ENCODE data around the gene RPS27.
"Not testable (repeated sequence)": the region's sequence is repeated elsewhere in the genome, so short reads cannot be mapped to it uniquely, and the experiment has no call there.

RPS27 gene

DNA sequence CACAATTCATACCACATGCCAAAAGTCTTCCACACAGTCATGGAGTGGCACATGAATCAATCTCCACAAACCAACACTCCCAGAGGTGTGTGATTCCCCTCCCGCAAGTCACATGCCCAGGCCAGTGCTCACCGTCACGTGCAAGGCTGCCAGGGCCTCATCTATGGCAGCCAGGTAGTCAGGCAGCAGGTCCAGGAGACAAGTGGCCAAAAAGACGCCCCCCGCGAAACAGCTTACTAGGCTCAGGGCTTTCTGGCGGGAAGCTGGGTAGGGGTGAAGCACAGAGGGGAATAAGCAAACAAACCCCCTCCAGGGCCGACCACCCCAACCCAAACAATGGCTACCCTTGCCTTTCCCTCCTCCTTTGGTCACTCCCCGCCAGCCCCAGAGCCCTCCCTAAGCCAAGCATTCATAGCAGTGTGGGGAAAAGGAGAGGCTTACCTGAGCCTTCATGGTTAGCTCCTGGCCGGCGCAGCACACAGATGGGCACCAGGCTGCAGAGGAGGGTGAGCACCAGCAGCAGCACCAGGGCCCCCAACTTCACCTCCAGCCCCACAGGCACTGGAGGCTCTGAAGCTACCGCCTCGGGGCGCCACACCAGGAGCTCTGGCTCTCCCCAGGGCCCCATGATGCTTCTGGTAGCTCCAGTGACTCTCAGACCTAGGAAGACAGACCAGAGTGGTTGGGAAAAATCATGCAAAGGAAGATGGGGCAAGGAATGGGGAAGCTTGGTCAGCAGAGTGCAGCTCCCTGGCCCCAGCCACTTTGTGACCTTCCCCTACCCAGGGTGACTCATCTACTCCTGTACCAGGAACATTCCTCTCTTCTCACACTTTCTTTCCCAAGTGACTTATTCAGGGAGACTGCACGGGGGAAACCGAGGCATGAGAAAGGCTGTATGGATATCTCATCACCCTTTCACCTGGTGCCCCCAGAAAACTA lies 28.2 kb upstream of the RPS27 start:
- no peak for DNase-seq

DNA sequence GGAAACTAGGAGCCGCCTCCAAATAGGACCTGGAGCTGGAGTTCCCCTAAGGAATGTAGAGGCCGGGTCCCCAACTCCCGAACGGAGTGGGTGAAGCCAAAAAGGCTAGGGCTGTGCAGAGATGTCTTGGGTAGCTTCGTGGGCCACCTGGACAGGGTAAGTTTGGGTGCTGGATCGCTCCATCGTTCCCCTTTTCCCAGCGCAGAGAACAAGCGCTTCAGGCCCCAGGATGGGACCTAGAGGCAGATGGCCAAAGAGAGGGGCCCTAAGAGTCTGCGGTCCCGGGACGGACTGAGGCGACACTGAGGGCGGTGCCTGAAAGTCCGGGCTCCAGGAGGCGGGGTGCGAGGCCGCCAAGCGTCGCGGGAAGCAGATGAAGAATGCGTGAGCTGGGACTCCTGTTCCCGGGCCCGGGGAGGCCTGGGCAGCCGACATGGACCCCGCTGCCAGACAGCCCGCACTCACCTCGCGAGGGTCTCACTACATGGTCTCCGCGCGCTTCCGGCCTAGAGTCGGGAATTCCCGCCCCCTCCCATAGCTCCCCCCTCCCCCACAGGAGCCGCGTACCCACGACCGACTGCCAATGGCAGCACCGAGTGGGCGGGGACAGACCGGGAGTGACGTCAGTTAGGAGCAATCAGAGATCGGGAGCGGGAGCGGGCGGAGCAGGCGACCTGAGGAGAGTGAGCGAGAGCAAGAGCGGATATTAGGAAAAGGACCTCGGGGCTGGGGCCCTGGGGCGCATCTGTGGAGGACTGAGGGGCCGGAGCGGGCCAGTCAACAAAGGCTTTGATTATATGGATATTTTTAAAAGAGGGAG lies 27.3 kb upstream of the RPS27 start, which contains the start of gene SLC39A1:
Gene SLC39A1, minus strand, starts transcription at position 508 of the 820 bp plus-strand sequence. CDS start 822 bp downstream, outside the sequence.
- peak; percentile 96 for DNase-seq

DNA sequence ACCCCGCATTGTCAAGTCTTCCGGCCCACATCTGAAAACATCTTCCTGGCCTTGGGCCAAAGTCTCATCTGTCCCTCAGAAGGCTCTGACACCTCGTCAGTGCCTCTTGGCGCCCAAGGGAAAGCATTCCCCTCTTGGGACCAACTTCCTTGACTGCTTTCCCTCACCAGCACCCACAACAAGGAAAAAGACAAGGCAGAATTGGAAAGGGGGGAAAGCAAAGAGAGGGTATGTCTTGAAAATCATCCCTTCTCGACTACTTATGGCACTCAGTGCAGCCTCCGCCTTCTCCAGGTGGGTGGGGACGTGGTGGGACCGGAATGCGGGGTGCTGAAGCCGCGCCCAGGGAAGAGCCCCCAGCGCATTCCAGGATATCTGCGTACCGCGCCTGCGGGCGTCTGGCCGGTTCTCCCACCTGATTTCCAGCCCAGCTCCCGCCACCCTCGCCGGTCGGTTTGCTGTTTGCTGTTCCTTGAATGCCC lies 26.7 kb upstream of the RPS27 start:
- no peak for DNase-seq

DNA sequence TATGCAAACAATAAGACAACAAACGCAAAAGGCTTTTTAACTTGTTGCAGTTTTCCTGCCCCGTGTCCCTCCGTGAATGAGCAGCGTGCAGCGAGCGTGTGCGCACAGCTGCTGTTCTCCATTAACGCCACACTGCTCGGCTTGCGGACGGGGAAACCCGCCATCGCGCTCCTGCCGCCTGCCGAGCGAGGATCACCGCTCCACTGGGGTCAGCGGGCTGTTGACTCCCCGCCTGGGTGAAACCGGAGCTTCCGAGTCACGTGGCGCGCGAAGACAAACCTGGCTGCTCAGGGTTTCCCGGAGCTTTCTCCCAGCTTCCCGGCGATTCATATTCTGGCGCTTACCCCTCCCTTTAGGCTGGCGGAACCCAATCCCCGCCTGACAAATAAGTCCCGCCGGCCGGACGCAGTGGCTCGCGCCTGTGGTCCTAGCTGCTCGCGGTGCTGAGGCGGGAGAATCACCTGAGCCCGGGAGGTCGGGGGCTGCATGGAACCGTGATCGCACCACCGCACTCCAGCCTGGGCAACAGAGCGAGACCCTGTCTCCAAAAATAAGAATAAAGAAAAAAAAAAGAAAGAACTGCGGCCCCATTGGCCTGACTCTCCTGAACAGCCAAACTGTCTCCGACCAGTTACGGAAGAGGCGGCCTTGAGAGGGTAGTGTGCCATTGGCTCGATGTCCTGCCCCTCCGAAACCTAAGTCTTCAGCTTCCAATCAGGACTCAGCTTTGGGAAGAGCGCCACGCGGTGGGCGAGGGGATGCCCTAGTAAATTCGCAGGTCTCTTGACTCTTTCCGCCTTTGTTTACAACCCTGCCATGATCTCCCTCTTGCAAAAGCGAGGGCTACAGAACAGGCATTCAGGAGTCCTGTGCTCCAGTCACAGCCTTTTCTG lies 23.2 kb upstream of the RPS27 start, which contains the start of gene CREB3L4:
Gene CREB3L4, plus strand, starts transcription at position 796 of the 893 bp plus-strand sequence. CDS start 624 bp downstream, outside the sequence.
- DNase-seq = peak; percentile 96

DNA sequence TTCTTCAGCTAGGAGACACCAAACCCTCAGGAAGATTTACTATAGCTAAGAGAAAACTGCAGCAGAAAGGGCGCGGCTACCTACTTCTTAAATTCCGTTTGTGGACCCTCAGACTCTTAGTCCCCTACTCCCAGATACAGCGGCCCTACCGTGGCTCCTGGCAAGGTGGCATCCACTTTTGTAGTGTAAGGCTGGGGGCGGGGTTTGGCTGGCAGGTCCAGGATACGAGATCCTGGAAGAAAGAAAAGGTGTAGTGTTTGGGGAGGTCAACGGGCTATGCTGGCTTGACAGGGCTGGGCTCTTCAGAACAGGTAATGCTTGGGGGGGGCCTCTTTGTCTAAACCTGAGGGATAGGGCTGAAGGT lies 22.6 kb upstream of the RPS27 start:
- DNase-seq = peak; percentile 67

DNA sequence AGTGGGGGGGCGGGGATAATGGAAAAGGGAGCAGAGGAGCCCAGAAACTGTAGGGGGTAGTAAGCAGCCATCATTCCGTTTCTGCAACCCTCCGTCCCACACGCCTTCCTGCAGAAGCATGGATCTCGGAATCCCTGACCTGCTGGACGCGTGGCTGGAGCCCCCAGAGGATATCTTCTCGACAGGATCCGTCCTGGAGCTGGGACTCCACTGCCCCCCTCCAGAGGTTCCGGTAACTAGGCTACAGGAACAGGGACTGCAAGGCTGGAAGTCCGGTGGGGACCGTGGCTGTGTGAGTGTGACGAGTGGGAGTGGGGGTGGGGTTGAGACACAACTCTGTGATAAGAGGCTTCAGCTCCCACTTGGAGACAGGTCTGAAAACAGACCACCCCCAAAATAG lies 22.2 kb upstream of the RPS27 start:
- no peak for DNase-seq

DNA sequence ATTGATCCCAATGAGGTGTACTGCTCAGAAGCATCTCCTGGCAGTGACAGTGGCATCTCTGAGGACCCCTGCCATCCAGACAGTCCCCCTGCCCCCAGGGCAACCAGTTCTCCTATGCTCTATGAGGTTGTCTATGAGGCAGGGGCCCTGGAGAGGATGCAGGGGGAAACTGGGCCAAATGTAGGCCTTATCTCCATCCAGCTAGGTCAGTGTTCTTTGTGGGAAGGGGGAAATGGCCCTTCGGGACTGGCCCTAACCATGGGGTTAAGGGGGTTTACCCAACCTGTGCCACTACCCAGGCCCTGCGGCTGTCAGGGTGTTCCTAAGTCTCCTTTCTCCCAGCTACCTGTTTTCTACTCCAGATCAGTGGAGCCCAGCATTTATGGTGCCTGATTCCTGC lies 21.6 kb upstream of the RPS27 start:
- DNase-seq = no peak

DNA sequence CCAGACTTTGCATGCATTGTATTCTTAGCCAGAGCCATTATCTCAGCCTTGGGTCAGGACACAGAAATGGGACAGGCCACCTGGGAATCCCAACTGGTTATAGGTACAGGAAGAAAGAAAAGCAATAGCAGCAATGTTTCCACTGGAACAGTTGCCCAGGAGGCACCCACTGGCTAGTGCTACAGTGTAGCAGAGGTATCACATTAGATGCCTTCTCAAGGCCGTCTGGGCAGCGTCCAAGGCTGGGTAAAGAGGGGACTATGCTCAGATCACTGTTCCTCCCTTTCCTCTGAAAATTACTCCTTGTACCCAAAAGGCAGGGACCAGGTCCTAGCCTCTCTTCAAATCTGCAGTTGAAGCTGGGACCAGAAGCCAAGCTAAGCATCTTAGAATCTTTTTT lies 20.2 kb upstream of the RPS27 start:
- no peak for DNase-seq

DNA sequence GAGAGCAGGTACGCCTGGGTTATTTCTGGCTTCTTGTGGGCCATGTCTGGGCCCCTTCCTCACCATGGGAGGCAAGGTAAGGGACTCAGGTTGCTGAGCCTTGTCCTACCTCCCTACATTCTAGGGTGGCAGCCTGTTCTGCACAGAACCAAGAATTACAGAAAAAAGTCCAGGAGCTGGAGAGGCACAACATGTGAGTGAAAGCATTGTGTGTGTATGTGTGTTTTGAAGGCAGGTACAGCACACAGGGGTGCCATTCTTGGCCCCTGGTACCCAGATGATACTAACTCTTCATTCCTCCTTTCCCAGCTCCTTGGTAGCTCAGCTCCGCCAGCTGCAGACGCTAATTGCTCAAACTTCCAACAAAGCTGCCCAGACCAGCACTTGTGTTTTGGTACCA lies 17.5 kb upstream of the RPS27 start:
- DNase-seq = no peak

DNA sequence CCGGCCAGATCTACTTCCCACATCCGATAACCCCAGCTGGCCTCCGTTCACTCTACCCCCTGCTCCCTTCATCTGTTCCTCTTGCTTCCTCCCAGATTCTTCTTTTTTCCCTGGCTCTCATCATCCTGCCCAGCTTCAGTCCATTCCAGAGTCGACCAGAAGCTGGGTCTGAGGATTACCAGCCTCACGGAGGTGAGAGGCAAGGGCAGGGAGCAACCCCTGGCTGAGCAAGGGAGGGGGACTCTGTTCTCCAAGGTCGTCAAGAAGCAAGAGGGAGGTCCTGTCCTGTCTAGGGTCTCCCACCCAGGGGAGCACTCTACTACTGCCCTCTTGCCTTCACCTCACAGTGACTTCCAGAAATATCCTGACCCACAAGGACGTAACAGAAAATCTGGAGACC lies 17.0 kb upstream of the RPS27 start:
- no peak for DNase-seq

DNA sequence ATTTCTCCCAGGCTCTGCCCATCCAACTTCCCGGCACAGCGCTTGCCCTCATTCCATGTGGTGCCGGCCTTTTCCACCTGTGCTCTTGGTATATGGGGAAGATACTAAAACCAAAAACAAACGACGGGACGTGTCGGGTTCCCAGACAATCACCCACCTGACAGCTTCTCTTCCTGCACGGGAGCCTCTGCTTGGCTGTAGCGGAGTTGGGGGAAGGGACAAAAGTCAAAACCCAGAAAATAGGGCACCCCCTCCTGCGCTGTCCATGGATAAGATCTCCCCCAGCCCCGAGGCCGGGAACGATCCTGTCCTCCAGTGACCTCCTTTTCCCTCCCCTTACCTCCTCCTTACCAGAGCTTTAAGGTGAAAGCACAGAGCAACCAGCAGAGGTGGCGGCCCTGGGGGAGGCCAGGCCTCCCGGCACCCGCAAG lies 13.7 kb upstream of the RPS27 start:
- no peak for DNase-seq

DNA sequence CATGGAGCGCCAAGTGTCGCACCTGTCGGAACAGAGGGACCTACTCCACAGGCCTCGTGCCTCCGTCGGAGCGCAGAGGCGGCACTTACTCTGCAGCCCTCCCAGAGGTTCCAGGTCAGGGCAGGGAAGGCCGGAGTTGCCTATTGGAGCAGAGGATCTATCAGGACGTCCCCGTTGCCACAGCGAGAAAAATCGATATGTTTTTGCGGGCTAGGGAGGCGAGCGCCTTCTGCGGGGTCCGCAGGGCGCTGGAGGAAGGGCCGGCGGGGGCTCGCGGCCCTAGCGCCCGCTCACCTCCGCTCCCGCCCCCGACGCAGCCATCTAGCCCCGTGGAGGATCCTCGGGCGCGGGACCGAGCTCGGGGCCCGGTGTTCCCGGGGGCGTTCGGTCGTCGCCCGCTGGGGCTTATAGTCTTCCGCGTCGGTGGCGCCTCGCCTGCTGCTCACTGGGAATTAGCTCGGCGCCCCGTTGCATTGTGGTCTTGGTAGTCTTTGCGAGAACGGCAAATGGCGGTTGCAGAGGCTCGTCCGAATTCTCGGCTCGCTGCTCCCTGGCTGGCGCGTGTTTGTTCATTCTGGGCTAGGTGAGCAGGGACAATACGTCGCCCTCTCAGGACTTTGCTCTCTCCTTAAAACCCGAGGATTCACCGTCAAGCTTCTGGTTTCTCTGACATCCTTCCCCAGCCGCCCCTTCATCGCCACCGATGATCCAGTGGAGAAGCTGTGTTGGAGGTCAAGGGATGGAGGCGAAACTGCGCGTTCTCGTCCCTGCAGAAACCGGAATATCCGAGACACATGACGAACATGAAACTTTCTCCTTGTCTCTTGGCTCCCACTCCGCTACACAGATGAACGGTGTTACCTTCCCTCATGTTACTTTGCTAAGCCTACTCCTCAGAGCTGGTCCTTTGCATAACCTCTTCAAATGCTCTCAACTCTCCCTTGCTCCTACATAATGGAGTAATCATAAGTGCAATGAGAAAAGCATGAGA lies 13.0 kb upstream of the RPS27 start, which contains the start of gene JTB:
Gene JTB, minus strand, starts transcription at position 425 of the 991 bp plus-strand sequence. Its CDS starts 422 bp downstream, at position 3.
- DNase-seq = peak; percentile 74

DNA sequence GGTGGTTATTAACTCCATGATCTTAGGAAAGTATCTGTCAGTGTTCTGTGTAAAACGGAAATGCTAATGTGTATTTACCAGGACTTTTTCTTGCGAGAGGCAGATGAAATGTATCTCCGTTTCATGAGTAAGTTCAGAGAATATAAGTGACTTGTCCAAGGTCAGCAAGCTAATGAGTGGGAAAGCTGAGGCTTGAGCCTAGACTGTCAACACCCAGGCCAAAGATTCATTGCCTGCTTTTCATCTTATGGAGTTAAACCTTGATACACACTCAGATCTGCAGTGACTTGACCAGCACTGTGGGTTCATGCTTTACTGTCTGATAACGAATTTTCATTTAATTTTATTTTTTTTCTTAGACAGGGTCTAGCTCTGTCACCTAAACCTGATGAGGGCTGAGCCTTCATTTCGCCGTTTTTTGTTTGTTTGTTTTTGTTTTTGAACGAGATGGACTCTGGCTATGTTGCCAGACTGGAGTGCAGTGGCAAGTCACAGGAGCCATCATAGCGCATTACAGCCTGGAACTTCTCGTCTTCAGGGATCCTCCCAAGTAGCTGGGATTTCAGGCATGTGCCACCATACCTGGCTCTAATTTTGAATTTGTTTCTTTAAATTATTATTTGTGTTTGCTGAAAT lies 12.2 kb upstream of the RPS27 start:
- DNase-seq = no peak

DNA sequence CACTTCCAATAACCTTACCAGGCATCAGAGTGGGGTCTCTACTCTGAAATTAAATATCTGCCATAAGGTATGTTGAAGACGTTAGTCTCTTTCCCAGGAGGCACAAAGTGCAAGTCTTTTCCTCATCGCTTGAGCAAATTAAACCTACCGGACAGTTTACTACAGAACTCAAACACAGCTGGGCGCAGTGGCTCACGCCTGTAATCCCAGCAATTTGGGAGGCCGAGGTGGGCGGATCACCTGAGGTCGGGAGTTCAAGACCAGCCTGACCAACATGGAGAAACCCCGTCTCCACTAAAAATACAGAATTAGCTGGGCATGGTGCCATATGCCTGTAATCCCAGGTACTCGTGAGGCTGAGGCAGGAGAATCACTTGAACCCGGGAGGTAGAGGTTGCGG lies 11.5 kb upstream of the RPS27 start:
- not testable (repeated sequence) for DNase-seq

DNA sequence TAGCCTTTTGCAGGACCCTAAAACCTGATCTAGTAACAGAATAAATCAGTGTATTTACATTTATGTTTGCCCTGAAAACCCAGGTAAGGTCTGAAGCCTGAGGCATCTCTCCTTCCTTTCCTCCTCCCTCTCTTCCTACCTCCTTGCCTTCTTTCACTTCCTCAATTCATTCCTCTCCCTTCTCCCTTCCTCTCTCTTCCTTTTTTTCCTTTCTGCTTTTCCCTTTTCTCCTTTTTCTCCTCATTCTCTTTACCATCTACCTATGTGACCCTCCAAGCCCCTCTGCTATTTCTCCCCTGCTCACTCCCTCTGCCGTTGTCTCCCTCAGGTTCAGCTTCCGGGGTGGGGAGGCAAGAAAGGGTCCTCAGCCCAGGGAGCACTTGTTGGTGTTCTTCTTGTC lies 8.8 kb upstream of the RPS27 start:
- DNase-seq = not testable (repeated sequence)

DNA sequence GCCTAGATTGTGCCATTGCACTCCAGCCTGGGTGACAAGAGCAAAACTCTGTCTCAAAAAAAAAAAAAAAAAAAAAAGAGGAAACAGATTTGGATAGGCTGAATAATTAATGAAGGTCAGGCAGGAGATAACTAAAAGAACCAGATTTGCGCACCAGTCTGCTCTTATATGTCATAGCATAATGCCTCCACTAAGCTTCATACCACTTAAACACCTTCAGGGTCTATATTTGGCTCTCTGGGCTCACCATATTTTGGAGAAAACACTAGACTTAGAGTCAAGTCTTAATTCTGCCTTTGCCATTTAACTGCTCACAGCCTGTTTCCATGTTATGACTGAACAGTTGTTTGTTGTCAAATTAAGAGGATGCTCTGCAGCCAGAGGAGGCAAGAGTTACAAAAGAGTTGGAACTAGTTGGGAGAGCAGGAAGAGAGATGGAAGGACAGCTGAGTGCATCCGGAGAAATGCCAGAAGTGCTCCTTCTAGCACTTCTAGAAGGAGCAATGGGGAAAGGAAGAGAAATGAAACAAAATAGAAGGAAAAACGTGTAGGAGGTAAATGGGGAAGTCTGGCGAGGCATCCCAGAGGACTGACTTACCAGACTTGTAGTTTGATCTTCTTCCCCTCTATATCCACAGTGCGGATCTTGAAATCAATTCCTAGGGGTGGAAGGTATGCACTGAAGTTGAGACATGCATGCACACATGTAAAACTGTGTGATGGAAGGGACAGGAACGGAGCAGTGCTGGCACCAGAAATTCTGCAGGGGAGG lies 6.3 kb upstream of the RPS27 start:
- no peak for DNase-seq

DNA sequence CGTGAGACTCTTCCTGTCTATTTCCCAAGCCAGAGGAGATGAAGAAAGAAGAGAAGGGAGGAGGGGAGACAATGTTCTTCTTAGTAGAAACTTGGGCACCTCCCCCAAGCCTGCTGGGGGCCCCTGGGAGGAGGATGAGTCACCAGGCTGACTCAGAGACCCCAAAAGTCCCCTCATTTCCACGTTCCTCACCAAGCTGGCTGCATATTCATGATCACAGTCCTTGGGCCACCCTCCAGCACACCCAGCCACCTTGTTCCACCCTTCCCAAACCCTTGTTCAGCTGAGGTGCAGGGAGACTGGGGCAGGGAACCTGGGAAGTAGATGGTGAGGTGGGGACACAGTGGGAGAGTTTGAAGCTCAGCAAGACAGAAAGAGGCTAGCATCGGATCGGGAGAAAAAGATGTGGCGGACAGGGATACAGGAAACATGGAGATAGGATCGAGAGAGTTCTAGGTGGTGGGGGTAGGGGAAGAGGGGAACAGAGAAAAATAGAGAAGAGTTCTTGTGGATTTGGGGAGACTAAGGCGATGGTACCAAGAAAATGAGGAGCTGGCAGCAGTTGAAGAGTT lies 5.1 kb upstream of the RPS27 start:
- DNase-seq = no peak

DNA sequence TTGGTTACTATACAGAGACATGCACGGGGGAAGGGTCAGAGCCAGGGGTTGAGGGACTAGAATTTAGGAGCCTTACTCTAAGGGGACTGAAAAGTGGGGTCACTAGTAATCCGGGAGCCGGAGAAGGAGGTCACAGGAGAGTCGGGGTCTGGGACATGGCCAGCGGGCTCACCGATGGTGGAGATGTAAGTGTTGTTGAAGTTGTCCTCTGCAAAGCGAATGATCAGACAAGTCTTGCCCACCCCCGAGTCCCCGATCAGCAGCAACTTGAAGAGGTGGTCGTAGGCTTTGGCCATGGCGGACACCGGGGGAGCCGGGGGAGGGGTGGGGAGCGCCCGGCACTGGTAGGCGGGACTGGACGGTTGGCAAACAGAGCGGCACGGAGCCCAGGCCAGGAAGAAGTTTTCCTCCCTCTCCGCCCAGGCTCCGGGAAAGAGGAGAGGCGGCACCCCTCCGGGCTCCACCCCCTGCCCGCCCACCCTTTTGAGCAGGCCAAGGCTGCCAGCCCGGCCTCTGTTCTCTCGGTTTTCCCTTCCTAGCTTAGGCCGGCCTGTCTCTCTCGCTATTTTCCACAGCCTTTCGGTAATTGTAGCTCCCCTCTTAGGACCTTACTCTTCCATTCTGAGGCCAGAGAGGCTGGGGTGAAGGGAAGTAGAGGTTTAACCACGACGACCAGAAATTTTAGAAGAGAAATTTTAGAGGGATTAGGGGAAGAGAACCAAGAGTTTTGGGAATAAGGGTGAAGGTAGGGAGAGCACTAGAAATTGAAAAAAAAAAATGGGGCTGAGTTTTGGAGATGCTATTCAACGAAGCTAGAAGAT lies 4.4 kb upstream of the RPS27 start, which contains the start of gene RAB13:
Gene RAB13, minus strand, starts transcription at position 399 of the 821 bp plus-strand sequence. Its CDS starts 103 bp downstream, at position 296.
- peak; percentile 62 for DNase-seq

Data from NCI-H2029 (cell line).